GM13977 (cell line): ENCODE results near the gene IGF2BP1.
"Not testable (repeated sequence)": the region's sequence is repeated elsewhere in the genome, so short reads cannot be mapped to it uniquely, and the experiment has no call there.

Experiments
- DNase-seq: peaks from one replicate; pipeline ENCODE4 v3.0.0; 2012; ENCODE audit warnings: low spot score
- in situ Hi-C: fragments of 300-500 bp; cut with MboI; formaldehyde crosslinking; loops from one replicate; pipeline ENCODE4 v1.12.0; 2022; ENCODE audit warnings: low sequenced_read_pairs, low pct_unique_long_range_greater_than_20kb, mixed read lengths, inconsistent platforms; ENCODE audit not compliant: unreplicated experiment
- TF ChIP-seq, protein P1 (sequence below): IDR thresholded peaks from 2 replicates; pipeline ENCODE4 v1.5.1; 2012; ENCODE audit warnings: mild to moderate bottlenecking, control low read depth; ENCODE audit not compliant: insufficient read depth; ENCODE audit errors: extremely low read depth, missing control alignments

Gene IGF2BP1

DNA sequence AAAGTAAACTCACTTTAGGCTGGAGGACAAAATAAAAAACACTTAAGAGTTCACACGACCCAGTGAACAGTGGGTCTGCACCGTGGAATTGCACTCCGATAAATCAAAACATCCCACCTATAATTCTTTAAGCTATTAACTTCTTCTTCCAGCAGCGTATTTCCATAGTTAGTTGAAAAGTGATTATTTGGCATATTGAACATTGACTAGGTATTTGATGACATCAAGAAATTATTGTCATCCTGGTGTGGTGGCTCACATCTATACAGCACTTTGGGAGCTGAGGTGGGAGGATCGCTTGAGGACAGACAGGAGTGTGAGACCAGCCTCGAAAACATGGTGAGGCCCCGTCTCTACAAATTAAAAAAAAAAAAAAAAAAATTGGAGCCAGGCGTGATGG, 23.4 kb downstream of the IGF2BP1 start:
- TF ChIP-seq, protein P1, sequence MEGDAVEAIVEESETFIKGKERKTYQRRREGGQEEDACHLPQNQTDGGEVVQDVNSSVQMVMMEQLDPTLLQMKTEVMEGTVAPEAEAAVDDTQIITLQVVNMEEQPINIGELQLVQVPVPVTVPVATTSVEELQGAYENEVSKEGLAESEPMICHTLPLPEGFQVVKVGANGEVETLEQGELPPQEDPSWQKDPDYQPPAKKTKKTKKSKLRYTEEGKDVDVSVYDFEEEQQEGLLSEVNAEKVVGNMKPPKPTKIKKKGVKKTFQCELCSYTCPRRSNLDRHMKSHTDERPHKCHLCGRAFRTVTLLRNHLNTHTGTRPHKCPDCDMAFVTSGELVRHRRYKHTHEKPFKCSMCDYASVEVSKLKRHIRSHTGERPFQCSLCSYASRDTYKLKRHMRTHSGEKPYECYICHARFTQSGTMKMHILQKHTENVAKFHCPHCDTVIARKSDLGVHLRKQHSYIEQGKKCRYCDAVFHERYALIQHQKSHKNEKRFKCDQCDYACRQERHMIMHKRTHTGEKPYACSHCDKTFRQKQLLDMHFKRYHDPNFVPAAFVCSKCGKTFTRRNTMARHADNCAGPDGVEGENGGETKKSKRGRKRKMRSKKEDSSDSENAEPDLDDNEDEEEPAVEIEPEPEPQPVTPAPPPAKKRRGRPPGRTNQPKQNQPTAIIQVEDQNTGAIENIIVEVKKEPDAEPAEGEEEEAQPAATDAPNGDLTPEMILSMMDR, result no peak
- in situ Hi-C loops, result no loop called here
- DNase-seq, result no peak

DNA sequence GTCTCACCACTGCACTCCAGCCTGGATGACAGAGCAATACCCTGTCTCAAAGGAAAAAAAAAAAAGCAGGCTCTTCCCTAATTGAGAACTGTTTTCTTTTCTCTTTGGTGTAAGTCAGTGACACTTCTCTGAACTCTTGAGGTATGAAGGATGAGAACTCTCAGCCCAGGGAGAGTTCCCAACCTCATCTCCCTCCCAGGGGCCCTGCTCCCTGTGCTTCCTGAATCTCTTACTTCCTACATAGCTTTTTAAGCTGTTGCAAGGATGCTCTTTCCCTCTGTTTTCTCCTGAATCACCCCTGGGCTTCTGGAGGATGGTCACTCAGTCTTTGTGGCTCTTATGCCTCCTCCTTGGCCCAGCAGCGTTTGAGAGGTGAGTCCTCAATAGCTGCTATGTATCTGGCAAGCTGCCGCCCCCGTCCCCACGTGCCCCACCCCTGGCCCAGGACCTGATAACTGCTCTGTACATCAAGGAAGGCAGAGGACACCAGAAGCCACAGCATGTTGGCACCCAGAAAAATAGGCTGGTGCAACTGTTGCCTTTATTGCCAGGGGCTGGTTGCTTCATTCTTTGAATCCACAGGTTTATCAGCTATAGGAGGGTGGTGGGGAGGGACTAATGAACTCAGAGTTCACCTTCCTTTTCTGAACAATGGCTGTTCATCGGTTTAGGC, 24.0 kb downstream of the IGF2BP1 start:
- DNase-seq, result no peak
- TF ChIP-seq, protein P1, result no peak
- in situ Hi-C loops, result no loop called here

DNA sequence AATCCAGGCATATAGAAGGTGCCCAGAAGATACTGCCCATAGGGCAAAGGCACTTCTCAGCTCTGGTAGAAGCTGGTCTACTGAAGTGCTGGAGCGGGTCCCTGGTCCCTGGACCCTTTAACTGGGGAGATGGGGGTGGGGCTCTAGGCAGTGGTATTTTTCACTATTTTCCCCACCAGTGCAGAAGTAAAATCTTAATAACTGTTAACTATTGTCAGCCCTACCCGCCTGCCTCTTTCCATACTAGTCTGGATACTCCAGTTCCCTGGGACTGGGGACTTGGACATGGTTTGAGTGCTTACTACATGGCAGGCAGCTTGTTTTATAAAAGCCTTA, 24.6 kb downstream of the IGF2BP1 start:
- in situ Hi-C loops, result no loop called here
- DNase-seq, result no peak
- TF ChIP-seq, protein P1, result no peak

DNA sequence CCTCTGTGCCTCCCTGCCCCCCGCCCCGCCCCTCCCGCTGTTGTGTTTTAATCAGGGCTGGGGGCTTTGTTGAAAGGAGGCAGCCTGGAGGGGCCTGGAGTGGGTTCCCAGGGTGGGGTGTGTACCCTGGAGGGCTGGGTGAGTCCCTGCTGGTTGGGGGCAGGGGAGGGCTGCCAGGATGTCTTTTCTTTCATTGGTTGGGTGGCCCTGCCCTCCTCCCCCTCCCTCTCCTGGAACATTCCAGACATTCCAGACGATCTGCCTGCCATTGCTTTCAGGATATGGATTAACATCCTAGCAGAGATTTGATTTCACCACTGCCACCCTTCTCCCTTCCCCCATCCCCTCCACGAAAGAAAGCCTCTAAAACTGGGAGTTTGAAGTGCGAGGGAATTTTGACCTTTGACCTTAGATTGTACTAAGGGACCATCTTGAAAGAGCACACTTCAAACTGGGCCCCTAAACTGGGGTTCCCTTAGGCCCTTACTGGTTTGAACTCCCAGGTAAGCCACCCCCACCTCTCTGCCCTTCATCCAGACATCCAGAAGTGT, 25.3 kb downstream of the IGF2BP1 start:
- DNase-seq, result no peak
- in situ Hi-C loops, result no loop called here
- TF ChIP-seq, protein P1, result no peak

DNA sequence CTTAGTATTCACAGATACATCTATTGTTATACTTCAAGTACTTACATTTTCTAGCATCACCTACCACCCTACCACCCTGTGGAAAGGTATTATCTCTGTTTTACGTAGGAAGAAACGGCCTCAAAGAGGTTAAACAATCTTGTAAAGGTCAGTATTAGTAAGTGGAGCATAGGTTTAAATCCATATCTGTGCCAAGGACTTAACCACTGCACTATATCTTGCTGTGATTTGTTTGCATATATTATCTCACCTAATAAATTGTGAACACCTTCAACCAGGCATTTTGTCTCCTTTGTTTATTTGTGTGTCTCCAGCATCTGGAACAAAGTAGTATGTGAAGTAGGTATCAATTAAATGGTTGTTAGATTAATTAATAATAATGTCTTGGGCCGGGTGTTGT, 27.3 kb downstream of the IGF2BP1 start:
- no peak for DNase-seq
- TF ChIP-seq, protein P1, result no peak
- in situ Hi-C loops, result no loop called here

DNA sequence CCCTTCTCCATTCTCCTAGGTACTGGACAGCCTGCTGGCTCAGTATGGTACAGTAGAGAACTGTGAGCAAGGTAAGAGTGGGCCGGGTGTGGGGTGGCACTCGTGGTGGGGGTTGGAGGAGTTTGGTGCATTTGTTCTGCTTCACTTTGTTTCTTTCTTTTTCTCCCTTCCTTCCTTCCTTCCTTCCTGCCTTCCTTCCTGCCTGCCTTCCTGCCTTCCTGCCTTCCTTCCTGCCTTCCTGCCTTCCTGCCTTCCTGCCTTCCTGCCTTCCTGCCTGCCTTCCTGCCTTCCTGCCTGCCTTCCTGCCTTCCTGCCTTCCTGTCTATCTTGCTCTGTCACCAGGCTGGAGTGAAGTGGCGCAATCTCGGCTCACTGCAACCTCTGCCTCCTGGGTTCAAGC, 29.3 kb downstream of the IGF2BP1 start:
- DNase-seq, result not testable (repeated sequence)
- in situ Hi-C loops, result loop anchor here (25.0 kb wide), 1 partner anchor 214 kb away; the partner anchor contains the start of gene TTLL6

DNA sequence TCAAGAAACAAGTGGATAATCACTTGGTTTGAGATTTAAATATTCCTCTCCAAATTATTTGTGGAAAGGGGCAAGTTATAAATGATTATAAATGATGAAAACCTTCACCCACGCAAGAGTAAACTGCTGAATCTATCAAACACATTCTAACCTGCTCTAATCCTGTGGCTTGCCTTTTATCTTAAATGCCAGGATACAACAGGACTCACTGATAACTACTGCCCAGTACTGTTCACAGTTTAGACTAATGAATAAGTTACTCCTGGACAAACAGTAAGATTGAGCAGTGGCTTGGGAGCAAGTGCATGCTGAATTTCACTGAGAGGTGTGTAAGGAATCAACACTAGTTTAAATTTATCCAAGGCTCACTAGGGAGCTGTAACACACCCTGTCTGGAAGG, 31.1 kb downstream of the IGF2BP1 start:
- in situ Hi-C loops, result loop anchor here (25.0 kb wide), 1 partner anchor 216 kb away; the partner anchor contains the start of gene TTLL6
- DNase-seq, result no peak
- TF ChIP-seq, protein P1, result no peak
